Measurements from ENCODE around the gene CHMP2B.

DNA sequence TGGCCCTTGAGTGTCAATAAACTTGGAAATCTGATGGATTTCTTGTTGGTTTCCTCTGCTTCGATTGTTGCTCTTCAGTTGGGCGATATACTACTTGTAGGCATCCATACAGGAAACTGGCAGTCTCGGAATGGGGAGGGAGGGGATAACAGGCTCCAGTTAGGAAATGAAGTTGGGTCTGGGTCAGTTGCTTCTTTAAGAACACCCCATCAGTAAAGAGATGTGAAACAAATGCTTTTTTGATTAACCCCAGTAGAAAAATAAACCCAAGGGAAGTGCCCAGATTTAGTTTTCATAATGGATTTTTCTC, 681 bp downstream of the CHMP2B start:
- no peak for TF ChIP-seq EP300 (IDR thresholded peaks at IDR 0.05)
- TF ChIP-seq, protein P1, sequence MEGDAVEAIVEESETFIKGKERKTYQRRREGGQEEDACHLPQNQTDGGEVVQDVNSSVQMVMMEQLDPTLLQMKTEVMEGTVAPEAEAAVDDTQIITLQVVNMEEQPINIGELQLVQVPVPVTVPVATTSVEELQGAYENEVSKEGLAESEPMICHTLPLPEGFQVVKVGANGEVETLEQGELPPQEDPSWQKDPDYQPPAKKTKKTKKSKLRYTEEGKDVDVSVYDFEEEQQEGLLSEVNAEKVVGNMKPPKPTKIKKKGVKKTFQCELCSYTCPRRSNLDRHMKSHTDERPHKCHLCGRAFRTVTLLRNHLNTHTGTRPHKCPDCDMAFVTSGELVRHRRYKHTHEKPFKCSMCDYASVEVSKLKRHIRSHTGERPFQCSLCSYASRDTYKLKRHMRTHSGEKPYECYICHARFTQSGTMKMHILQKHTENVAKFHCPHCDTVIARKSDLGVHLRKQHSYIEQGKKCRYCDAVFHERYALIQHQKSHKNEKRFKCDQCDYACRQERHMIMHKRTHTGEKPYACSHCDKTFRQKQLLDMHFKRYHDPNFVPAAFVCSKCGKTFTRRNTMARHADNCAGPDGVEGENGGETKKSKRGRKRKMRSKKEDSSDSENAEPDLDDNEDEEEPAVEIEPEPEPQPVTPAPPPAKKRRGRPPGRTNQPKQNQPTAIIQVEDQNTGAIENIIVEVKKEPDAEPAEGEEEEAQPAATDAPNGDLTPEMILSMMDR (IDR thresholded peaks at IDR 0.05) = no peak

All from tibial nerve (tissue), 4 donors.